ENCODE data around the gene ZNF710.

ZNF710 gene

DNA sequence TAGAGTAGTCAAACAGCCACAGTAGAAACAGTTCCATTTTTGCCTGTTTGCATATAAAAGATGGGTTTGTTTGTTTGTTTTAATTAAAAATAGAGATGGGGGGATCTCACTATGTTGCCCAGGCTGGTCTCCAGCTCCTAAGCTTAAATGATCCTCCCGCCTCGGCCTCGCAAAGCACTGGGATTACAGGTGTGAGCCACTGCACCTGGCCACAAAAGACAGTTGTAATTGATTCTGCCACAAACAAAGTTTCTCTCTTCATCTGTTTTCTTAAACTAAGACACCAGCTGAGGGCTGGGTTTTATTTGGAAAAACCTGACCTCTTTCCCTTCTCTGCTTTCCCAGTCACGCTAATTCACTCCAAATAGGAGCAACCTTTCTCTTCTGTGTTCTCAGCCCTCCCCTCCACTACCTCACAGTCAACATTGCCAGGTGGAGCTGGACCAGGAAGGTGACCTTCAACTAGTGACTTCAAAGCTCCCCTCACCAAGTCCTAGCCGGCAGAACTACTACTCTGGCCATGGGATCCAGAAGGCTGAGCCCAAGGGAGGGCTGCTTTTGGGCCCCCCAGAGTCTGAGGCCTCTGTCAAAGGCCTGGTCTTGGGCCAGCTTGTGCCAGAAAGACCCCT, 102.7 kb downstream of the ZNF710 start:
- Histone ChIP-seq H3K79me1 (ENCODE audit: low read depth, low read length) (peaks cover 9% of the 10 kb centered on the region), H4K91ac (ENCODE audit: low read depth, low read length, poor library complexity) (no peak overlapping the region), H2AFZ (ENCODE audit: low read length) (no peak overlapping the region), H2BK15ac (ENCODE audit: low read length) (no peak overlapping the region), H2BK12ac (ENCODE audit: low read length) (no peak overlapping the region), H3K4me2 (ENCODE audit: insufficient read depth, low read length, poor library complexity, severe bottlenecking) (no peak overlapping the region), H2AK5ac (ENCODE audit: low read depth, low read length) (peak overlapping the region; percentile 31), H3K27me3 (ENCODE audit: control insufficient read depth in 3 of 3, insufficient read depth in 3 of 3, low read depth in 1 of 3, low read length in 3 of 3) (peaks cover 0 to 15% (median 4%) of the 10 kb centered on the region in 3 experiments), H3K14ac (ENCODE audit: low read length) (no peak overlapping the region), H3K36me3 (replicated peaks in 1 of 2; ENCODE audit: control insufficient read depth in 2 of 2, insufficient read depth in 2 of 2, low read length in 2 of 2) (peaks cover 2 to 8% of the 10 kb centered on the region in 2 donors), H3K9me3 (replicated peaks in 1 of 2; ENCODE audit: control insufficient read depth in 2 of 2, insufficient read depth in 1 of 2, low read depth in 1 of 2, low read length in 2 of 2) (no peaks in the 10 kb centered on the region), H3K4ac (ENCODE audit: low read length) (no peak overlapping the region), H4K8ac (ENCODE audit: low read depth, low read length) (no peak overlapping the region), H3K23ac (ENCODE audit: low read depth, low read length, poor library complexity) (no peak overlapping the region), H3K4me1 (ENCODE audit: control insufficient read depth in 2 of 2, insufficient read depth in 1 of 2, low read depth in 1 of 2, low read length in 2 of 2) (peaks cover 21 to 27% of the 10 kb centered on the region in 2 donors), H3K9ac (ENCODE audit: low read depth, low read length, poor library complexity) (no peak overlapping the region), H2BK120ac (ENCODE audit: low read depth, low read length) (no peak overlapping the region), H2BK5ac (ENCODE audit: low read length) (no peak overlapping the region), H3K18ac (ENCODE audit: low read length) (no peak overlapping the region), H3K27ac (replicated peaks; ENCODE audit: low read length) (no peak overlapping the region), H3K4me3 (ENCODE audit: low read length in 2 of 2) (no peak overlapping the region)
- no CpG with 5 or more reads among the region's 5 CpGs for WGBS, 2 donors (ENCODE audit: extremely low coverage in 2 of 2, insufficient read length in 2 of 2, insufficient replicate concordance in 1 of 2)
- no peak for DNase-seq (ENCODE audit: low spot score)

- H2AFZ ChIP-seq (ENCODE audit: low read length): no peak overlapping the region
- WGBS, 2 donors (ENCODE audit: extremely low coverage in 2 of 2, insufficient read length in 2 of 2, insufficient replicate concordance in 1 of 2): no CpG with 5 or more reads among the region's 4 CpGs
- H3K79me1 ChIP-seq (ENCODE audit: low read depth, low read length): peaks cover 4% of the 10 kb centered on the region
- no peak overlapping the region for H3K27ac ChIP-seq (replicated peaks; ENCODE audit: low read length)
- no peak overlapping the region for H2BK12ac ChIP-seq (ENCODE audit: low read length)
- no peaks in the 10 kb centered on the region for H3K9me3 ChIP-seq (replicated peaks in 1 of 2; ENCODE audit: control insufficient read depth in 2 of 2, insufficient read depth in 1 of 2, low read depth in 1 of 2, low read length in 2 of 2)
- H3K36me3 ChIP-seq (replicated peaks in 1 of 2; ENCODE audit: control insufficient read depth in 2 of 2, insufficient read depth in 2 of 2, low read length in 2 of 2): peaks cover 2 to 8% of the 10 kb centered on the region in 2 donors
- H3K4ac ChIP-seq (ENCODE audit: low read length): no peak overlapping the region
- no peak overlapping the region for H3K4me3 ChIP-seq (ENCODE audit: low read length in 2 of 2)
- peaks cover 0 to 15% (median 4%) of the 10 kb centered on the region in 3 experiments for H3K27me3 ChIP-seq (ENCODE audit: control insufficient read depth in 3 of 3, insufficient read depth in 3 of 3, low read depth in 1 of 3, low read length in 3 of 3)
- no peak overlapping the region for H3K4me2 ChIP-seq (ENCODE audit: insufficient read depth, low read length, poor library complexity, severe bottlenecking)
- H4K91ac ChIP-seq (ENCODE audit: low read depth, low read length, poor library complexity): no peak overlapping the region
- H3K18ac ChIP-seq (ENCODE audit: low read length): no peak overlapping the region
- peak overlapping the region; percentile 48 for H2AK5ac ChIP-seq (ENCODE audit: low read depth, low read length)
- DNase-seq (ENCODE audit: low spot score): no peak
- H2BK5ac ChIP-seq (ENCODE audit: low read length): no peak overlapping the region
- no peak overlapping the region for H3K23ac ChIP-seq (ENCODE audit: low read depth, low read length, poor library complexity)
- no peak overlapping the region for H3K14ac ChIP-seq (ENCODE audit: low read length)
- peak overlapping the region; percentile 46 for H2BK15ac ChIP-seq (ENCODE audit: low read length)
- H4K8ac ChIP-seq (ENCODE audit: low read depth, low read length): peak overlapping the region; percentile 29
- no peak overlapping the region for H2BK120ac ChIP-seq (ENCODE audit: low read depth, low read length)
- H3K4me1 ChIP-seq (ENCODE audit: control insufficient read depth in 2 of 2, insufficient read depth in 1 of 2, low read depth in 1 of 2, low read length in 2 of 2): peaks cover 17 to 27% of the 10 kb centered on the region in 2 donors
- H3K9ac ChIP-seq (ENCODE audit: low read depth, low read length, poor library complexity): no peak overlapping the region
These were observed 103.4 kb downstream of the ZNF710 start for GRCh38 chr15:90104551-90104950.

GRCh38 chr15:90105521-90105920, 104.4 kb downstream of the ZNF710 start:
- H2BK12ac ChIP-seq (ENCODE audit: low read length): no peak overlapping the region
- no peak overlapping the region for H2BK5ac ChIP-seq (ENCODE audit: low read length)
- H3K36me3 ChIP-seq (replicated peaks in 1 of 2; ENCODE audit: control insufficient read depth in 2 of 2, insufficient read depth in 2 of 2, low read length in 2 of 2): no peaks in the 10 kb centered on the region
- peaks cover 4% of the 10 kb centered on the region for H3K79me1 ChIP-seq (ENCODE audit: low read depth, low read length)
- no peak overlapping the region for H2AK5ac ChIP-seq (ENCODE audit: low read depth, low read length)
- H3K27ac ChIP-seq (replicated peaks; ENCODE audit: low read length): no peak overlapping the region
- no peak overlapping the region for H2BK15ac ChIP-seq (ENCODE audit: low read length)
- peaks cover 13 to 21% of the 10 kb centered on the region in 2 donors for H3K4me1 ChIP-seq (ENCODE audit: control insufficient read depth in 2 of 2, insufficient read depth in 1 of 2, low read depth in 1 of 2, low read length in 2 of 2)
- no peak overlapping the region for H3K9ac ChIP-seq (ENCODE audit: low read depth, low read length, poor library complexity)
- H3K23ac ChIP-seq (ENCODE audit: low read depth, low read length, poor library complexity): no peak overlapping the region
- DNase-seq (ENCODE audit: low spot score): no peak
- no peak overlapping the region for H3K14ac ChIP-seq (ENCODE audit: low read length)
- H2AFZ ChIP-seq (ENCODE audit: low read length): no peak overlapping the region
- H3K4ac ChIP-seq (ENCODE audit: low read length): no peak overlapping the region
- H3K27me3 ChIP-seq (ENCODE audit: control insufficient read depth in 3 of 3, insufficient read depth in 3 of 3, low read depth in 1 of 3, low read length in 3 of 3): peaks cover 0 to 15% (median 4%) of the 10 kb centered on the region in 3 experiments
- no peaks in the 10 kb centered on the region for H3K9me3 ChIP-seq (replicated peaks in 1 of 2; ENCODE audit: control insufficient read depth in 2 of 2, insufficient read depth in 1 of 2, low read depth in 1 of 2, low read length in 2 of 2)
- WGBS, 2 donors (ENCODE audit: extremely low coverage in 2 of 2, insufficient read length in 2 of 2, insufficient replicate concordance in 1 of 2): no CpG with 5 or more reads among the region's 7 CpGs
- H3K4me3 ChIP-seq (ENCODE audit: low read length in 2 of 2): no peak overlapping the region
- no peak overlapping the region for H3K18ac ChIP-seq (ENCODE audit: low read length)
- no peak overlapping the region for H4K91ac ChIP-seq (ENCODE audit: low read depth, low read length, poor library complexity)
- H3K4me2 ChIP-seq (ENCODE audit: insufficient read depth, low read length, poor library complexity, severe bottlenecking): no peak overlapping the region
- no peak overlapping the region for H4K8ac ChIP-seq (ENCODE audit: low read depth, low read length)
- no peak overlapping the region for H2BK120ac ChIP-seq (ENCODE audit: low read depth, low read length)

DNA sequence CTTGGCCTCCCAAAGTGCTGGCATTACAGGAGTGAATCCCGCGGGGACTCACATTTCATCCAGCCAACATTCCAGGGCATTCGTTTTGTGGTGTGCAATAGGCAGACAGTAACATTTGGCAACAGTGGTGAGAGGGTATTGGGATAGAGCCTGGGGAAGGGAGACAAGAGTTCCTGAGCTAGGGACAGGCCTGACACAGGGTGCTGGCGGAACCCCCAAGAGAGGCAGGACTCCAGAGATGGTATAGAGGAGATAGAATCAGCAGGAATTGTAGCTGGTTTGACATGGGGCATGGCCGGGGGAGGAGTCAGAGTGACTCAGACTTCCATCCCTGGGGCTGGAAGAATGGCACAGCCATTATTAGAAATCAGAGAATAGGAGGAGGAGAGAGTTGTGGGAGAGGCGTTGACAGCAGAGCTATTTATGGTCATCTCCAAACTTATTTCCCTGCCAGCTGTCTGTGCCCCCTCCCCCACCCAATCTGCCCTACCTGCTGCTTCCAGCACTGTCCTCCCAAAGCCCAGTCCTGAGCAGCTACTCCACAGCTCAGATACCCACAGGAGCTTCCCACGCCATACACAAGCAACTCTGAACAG, 105.5 kb downstream of the ZNF710 start:
- Histone ChIP-seq H3K27me3 (ENCODE audit: control insufficient read depth in 3 of 3, insufficient read depth in 3 of 3, low read depth in 1 of 3, low read length in 3 of 3) (peaks cover 0 to 15% (median 4%) of the 10 kb centered on the region in 3 experiments), H3K27ac (replicated peaks; ENCODE audit: low read length) (peak overlapping the region; percentile 66), H3K4ac (ENCODE audit: low read length) (no peak overlapping the region), H3K23ac (ENCODE audit: low read depth, low read length, poor library complexity) (no peak overlapping the region), H3K9ac (ENCODE audit: low read depth, low read length, poor library complexity) (no peak overlapping the region), H4K8ac (ENCODE audit: low read depth, low read length) (no peak overlapping the region), H2BK5ac (ENCODE audit: low read length) (no peak overlapping the region), H3K79me1 (ENCODE audit: low read depth, low read length) (peaks cover 4% of the 10 kb centered on the region), H3K9me3 (replicated peaks in 1 of 2; ENCODE audit: control insufficient read depth in 2 of 2, insufficient read depth in 1 of 2, low read depth in 1 of 2, low read length in 2 of 2) (no peaks in the 10 kb centered on the region), H2BK120ac (ENCODE audit: low read depth, low read length) (no peak overlapping the region), H2AFZ (ENCODE audit: low read length) (peak overlapping the region; percentile 82), H2BK15ac (ENCODE audit: low read length) (no peak overlapping the region), H3K36me3 (replicated peaks in 1 of 2; ENCODE audit: control insufficient read depth in 2 of 2, insufficient read depth in 2 of 2, low read length in 2 of 2) (no peaks in the 10 kb centered on the region), H2AK5ac (ENCODE audit: low read depth, low read length) (no peak overlapping the region), H3K4me3 (ENCODE audit: low read length in 2 of 2) (no peak overlapping the region), H3K4me1 (ENCODE audit: control insufficient read depth in 2 of 2, insufficient read depth in 1 of 2, low read depth in 1 of 2, low read length in 2 of 2) (peaks cover 9 to 12% of the 10 kb centered on the region in 2 donors), H3K14ac (ENCODE audit: low read length) (no peak overlapping the region), H3K18ac (ENCODE audit: low read length) (no peak overlapping the region), H4K91ac (ENCODE audit: low read depth, low read length, poor library complexity) (no peak overlapping the region), H2BK12ac (ENCODE audit: low read length) (no peak overlapping the region), H3K4me2 (ENCODE audit: insufficient read depth, low read length, poor library complexity, severe bottlenecking) (peak overlapping the region; percentile 30)
- DNase-seq (ENCODE audit: low spot score): no peak
- WGBS, 2 donors (ENCODE audit: extremely low coverage in 2 of 2, insufficient read length in 2 of 2, insufficient replicate concordance in 1 of 2): no CpG with 5 or more reads among the region's 7 CpGs

All from neuronal stem cell (in vitro differentiated cells).